ENCODE results near the gene TAPBPL.

The TAPBPL gene

DNA sequence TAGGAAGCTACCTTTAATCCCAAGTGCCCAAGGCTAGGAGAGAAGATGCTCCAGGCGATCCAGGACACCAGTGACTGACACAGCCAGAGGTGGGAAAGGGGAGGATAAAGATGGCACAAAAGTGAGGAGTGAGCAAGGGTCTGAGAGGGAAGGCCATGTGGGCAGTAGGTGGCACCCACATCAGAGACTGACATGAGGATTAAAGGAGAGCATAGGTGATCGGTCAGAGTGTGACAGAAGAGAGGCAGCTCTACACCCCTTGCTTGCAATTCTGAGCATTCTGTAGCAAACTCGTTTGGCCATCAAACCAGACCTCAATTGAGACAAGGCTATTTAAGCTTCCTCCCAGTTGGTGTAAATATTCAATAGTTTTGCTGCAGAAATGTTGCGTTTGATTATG lies 7.8 kb upstream of the TAPBPL start:
- Mint-ChIP-seq H3K9me3 (no peaks in the 10 kb centered on the region), H3K27me3 (no peaks in the 10 kb centered on the region), H3K4me1 (ENCODE audit: low read depth in 2 of 2) (peaks cover 39 to 54% of the 10 kb centered on the region in 2 donors), H3K27ac (peak overlapping the region; percentile 70 to 83), H3K36me3 (ENCODE audit: insufficient read depth) (peaks cover 12% of the 10 kb centered on the region), H3K4me3 (peak overlapping the region; percentile 54 to 99)
- ATAC-seq (replicated peaks) (peak; percentile 4), DNase-seq (no peak)

DNA sequence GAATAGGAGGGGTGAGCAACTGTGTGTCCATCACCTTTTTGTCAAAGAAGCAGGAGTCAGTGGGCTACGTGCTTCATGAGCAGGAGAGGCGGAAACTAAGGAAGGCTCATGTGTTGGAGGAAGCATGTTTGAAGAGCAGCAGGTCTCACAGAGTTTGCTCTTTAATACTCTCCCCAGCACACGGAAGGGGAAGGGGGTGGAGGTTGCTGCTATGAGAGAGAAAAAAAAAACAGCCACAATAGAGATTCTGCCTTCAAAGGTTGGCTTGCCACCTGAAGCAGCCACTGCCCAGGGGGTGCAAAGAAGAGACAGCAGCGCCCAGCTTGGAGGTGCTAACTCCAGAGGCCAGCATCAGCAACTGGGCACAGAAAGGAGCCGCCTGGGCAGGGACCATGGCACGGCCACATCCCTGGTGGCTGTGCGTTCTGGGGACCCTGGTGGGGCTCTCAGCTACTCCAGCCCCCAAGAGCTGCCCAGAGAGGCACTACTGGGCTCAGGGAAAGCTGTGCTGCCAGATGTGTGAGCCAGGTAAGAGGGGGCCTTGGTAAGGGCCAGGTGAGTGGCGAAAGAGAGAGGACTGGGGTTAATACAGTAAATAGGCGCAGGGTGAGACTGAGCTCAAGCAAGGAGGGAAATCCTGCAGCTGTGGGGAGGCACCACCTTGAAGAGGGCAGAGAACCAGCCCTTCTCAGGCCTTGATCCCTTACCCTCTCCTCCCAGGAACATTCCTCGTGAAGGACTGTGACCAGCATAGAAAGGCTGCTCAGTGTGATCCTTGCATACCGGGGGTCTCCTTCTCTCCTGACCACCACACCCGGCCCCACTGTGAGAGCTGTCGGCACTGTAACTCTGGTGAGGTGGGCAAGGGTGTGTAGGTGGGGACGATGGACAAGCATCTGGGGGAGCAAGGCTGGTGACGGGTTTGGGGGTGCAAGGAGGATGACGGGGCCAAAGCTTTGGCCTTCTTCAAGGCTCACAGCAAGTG lies 6.8 kb upstream of the TAPBPL start, which contains the start of gene CD27:
Gene CD27 (plus strand): TSS at position 252 of the 985 bp plus-strand sequence. CDS start 141 bp downstream, at position 393.
- peak; percentile 75 for ATAC-seq (replicated peaks)
- Mint-ChIP-seq H3K27me3 (no peaks in the 10 kb centered on the region), H3K4me3 (peak within 1 kb of the TSS; percentile 99), H3K9me3 (no peaks in the 10 kb centered on the region), H3K36me3 (ENCODE audit: insufficient read depth) (peaks cover 12% of the 10 kb centered on the region), H3K27ac (peak within 1 kb of the TSS; percentile 83 to 93), H3K4me1 (ENCODE audit: low read depth in 2 of 2) (peaks cover 39 to 54% of the 10 kb centered on the region in 2 donors)
- no peak for DNase-seq

DNA sequence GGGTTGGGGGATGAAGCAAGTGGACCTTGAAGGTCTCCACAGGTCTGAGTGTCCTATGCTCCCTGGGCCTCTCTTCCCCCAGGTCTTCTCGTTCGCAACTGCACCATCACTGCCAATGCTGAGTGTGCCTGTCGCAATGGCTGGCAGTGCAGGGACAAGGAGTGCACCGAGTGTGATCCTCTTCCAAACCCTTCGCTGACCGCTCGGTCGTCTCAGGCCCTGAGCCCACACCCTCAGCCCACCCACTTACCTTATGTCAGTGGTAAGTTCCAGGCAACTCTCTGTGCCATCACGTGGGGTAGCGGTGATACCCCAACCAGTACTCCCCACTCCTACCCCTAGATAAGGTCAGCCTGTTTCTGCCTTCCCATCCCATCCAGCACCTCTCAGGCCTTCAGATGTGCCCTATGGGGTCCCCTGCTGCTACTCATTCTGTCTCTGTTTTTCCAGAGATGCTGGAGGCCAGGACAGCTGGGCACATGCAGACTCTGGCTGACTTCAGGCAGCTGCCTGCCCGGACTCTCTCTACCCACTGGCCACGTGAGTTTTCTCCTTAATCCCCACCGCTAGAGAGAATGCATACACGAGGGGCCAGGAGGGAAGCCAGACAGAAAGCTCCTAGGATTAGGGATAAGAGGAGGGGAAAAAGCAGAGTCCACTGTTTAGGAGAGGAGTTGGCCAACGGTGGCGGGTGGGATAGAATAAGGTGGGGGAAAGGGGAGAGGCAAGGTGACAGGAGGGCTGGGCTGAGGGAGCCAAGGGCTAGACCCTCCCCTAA lies 1.6 kb upstream of the TAPBPL start:
- Mint-ChIP-seq H3K27me3 (no peaks in the 10 kb centered on the region), H3K36me3 (ENCODE audit: insufficient read depth) (peaks cover 53% of the 10 kb centered on the region), H3K4me1 (ENCODE audit: low read depth in 2 of 2) (peaks cover 50 to 58% of the 10 kb centered on the region in 2 donors), H3K4me3 (peak overlapping the region; percentile 100), H3K9me3 (no peaks in the 10 kb centered on the region), H3K27ac (peak overlapping the region; percentile 100)
- ATAC-seq (replicated peaks) (no peak), DNase-seq (no peak)

DNA sequence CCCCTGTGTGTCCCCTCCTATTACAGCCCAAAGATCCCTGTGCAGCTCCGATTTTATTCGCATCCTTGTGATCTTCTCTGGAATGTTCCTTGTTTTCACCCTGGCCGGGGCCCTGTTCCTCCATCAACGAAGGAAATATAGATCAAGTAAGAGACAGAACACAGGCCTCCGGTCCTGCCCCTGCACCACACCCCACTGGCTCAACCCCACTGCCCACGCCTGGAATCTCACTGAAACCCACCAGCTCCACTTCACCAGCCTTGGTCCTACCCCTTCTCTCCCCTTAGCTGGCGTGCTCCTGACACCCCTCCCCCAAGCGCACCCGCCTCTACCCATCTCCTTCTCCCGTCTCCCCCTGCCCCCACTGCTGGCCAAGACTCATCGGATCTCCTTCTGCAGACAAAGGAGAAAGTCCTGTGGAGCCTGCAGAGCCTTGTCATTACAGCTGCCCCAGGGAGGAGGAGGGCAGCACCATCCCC lies 934 bp upstream of the TAPBPL start:
- Mint-ChIP-seq H3K4me1 (ENCODE audit: low read depth in 2 of 2) (peaks cover 48 to 61% of the 10 kb centered on the region in 2 donors), H3K9me3 (no peaks in the 10 kb centered on the region), H3K27ac (peak overlapping the region; percentile 100), H3K4me3 (peak overlapping the region; percentile 100), H3K27me3 (no peaks in the 10 kb centered on the region), H3K36me3 (ENCODE audit: insufficient read depth) (peaks cover 56% of the 10 kb centered on the region)
- no peak for DNase-seq
- ATAC-seq (replicated peaks), result no peak

DNA sequence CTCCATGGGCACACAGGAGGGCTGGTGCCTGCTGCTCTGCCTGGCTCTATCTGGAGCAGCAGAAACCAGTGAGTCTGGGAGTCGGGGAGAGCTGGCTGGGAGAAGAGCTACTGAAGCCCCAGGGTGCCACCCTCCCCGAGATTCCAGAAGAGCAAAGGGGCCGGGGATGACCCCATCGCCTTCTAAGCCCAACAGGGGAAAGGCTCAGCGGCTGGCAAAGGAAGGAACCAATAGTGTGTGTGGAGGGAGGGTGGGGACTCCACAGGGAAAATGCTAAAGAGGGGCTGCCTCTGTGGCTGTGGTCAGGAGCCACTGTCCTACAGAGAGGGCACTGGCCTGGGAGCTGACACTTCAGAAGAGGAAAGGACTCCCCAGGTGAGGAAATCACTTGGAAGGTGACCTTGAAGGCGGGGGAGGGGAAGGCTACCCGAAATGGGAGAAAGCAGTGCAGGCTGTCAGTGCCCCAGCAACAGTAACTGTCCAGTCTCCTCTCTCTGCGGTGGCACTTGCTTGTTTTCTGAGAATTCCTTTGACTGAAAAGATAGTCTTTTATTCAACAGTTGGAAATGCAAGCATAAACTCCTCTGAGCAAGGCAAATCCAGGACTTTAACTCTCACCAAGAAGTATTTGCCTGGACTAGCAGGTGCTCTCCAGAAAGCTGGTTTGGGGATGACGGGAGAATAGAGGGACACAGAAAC lies 552 bp downstream of the TAPBPL start:
- H3K9me3 Mint-ChIP-seq, result no peaks in the 10 kb centered on the region
- H3K4me3 Mint-ChIP-seq, result peak overlapping the region; percentile 100
- peak; percentile 2 for ATAC-seq (replicated peaks)
- H3K27me3 Mint-ChIP-seq, result no peaks in the 10 kb centered on the region
- no peak for DNase-seq
- peak overlapping the region; percentile 100 for H3K27ac Mint-ChIP-seq
- peaks cover 71% of the 10 kb centered on the region for H3K36me3 Mint-ChIP-seq (ENCODE audit: insufficient read depth)
- peaks cover 44 to 55% of the 10 kb centered on the region in 2 donors for H3K4me1 Mint-ChIP-seq (ENCODE audit: low read depth in 2 of 2)

DNA sequence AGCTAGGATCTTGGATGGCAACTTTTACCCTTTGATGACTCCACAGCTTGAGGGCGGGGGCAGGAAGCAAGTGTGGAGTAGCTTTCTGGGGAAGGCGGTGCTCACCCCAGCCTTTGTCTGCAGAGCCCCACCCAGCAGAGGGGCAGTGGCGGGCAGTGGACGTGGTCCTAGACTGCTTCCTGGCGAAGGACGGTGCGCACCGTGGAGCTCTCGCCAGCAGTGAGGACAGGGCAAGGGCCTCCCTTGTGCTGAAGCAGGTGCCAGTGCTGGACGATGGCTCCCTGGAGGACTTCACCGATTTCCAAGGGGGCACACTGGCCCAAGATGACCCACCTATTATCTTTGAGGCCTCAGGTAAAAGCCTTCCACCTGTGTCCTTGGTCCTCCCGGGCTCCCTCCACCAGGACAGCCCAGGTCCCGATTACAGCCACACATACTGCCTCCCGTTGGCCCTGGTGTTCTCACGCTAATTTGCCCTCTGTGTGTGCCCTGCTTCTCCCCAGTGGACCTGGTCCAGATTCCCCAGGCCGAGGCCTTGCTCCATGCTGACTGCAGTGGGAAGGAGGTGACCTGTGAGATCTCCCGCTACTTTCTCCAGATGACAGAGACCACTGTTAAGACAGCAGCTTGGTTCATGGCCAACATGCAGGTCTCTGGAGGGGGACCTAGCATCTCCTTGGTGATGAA lies 1.2 kb downstream of the TAPBPL start:
- ATAC-seq (replicated peaks) (no peak), DNase-seq (no peak)
- no peaks in the 10 kb centered on the region for H3K9me3 Mint-ChIP-seq

DNA sequence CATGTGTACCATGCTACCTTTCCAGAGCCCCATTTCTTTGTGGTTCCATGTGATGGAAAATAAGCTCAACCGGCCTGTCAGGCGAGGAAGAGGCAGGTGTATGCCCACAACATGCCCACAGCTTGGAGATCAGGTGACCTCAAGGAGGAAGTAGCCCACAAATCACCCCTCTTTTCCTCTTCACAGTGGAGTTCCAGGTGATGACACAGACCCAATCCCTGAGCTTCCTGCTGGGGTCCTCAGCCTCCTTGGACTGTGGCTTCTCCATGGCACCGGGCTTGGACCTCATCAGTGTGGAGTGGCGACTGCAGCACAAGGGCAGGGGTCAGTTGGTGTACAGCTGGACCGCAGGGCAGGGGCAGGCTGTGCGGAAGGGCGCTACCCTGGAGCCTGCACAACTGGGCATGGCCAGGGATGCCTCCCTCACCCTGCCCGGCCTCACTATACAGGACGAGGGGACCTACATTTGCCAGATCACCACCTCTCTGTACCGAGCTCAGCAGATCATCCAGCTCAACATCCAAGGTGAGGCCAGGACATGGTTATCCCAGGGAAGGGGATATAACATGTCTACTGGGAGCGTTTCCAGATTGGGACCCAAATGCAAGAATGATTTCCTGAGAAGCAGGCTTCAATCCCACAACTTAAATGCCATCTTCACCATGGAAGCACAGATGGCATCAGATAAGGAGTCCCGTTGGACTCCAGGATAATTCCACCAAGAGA lies 5.5 kb downstream of the TAPBPL start:
- H3K4me3 Mint-ChIP-seq, result no peak overlapping the region

More for the DNA sequence above, 1.2 kb downstream of the TAPBPL start:
- peaks cover 78% of the 10 kb centered on the region for H3K36me3 Mint-ChIP-seq (ENCODE audit: insufficient read depth)
- peak overlapping the region; percentile 100 for H3K4me3 Mint-ChIP-seq
- H3K27me3 Mint-ChIP-seq, result no peaks in the 10 kb centered on the region
- H3K27ac Mint-ChIP-seq, result peak overlapping the region; percentile 100
- H3K4me1 Mint-ChIP-seq (ENCODE audit: low read depth in 2 of 2), result peaks cover 39 to 48% of the 10 kb centered on the region in 2 donors

DNA sequence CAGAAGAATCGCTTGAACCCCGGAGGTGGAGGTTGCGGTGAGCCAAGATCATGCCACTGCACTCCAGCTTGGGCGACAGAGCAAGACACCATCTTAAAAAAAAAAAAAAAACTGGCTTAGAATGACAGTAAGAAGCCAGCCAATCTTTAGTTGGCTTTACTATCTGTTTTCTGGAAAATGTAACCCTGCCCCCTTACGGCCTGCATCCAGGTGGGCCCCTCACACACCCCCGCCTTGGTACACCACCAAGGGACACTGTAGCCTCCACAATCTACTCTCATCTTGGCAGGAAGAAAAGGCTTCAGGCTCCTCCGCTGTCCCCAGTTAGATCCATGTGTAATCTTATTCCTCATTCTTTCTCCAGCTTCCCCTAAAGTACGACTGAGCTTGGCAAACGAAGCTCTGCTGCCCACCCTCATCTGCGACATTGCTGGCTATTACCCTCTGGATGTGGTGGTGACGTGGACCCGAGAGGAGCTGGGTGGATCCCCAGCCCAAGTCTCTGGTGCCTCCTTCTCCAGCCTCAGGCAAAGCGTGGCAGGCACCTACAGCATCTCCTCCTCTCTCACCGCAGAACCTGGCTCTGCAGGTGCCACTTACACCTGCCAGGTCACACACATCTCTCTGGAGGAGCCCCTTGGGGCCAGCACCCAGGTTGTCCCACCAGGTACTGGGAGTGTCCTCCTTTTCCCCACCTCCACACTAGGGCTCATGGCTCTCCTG lies 6.6 kb downstream of the TAPBPL start:
- Mint-ChIP-seq H3K4me1 (ENCODE audit: low read depth in 2 of 2) (peaks cover 50 to 59% of the 10 kb centered on the region in 2 donors), H3K9me3 (no peaks in the 10 kb centered on the region), H3K27me3 (no peaks in the 10 kb centered on the region), H3K27ac (peak overlapping the region; percentile 88 to 90), H3K4me3 (no peak overlapping the region), H3K36me3 (ENCODE audit: insufficient read depth) (peaks cover 97% of the 10 kb centered on the region)
- no peak for DNase-seq
- ATAC-seq (replicated peaks), result no peak

More for the DNA sequence above, 5.5 kb downstream of the TAPBPL start:
- Mint-ChIP-seq H3K27me3 (no peaks in the 10 kb centered on the region), H3K9me3 (no peaks in the 10 kb centered on the region), H3K27ac (peak overlapping the region; percentile 10 to 90), H3K36me3 (ENCODE audit: insufficient read depth) (peaks cover 98% of the 10 kb centered on the region), H3K4me1 (ENCODE audit: low read depth in 2 of 2) (peaks cover 47 to 58% of the 10 kb centered on the region in 2 donors)
- DNase-seq (no peak), ATAC-seq (replicated peaks) (no peak)

DNA sequence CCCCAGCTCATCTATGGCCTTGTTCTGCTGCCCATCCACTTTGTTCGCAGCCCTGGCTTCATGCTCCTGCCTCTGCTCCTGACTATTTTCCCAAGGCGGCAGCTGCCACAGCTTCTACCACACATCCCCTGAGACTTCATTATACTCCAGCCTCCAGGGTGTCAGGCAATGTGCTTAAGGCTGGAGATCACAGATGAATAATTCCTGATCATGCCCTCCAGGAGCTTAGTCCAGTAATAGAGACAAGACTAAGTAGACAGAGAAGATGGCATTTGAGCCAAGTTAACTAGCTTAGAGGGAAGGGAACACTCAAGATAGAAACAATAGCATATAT lies 7.1 kb downstream of the TAPBPL start:
- peaks cover 53 to 62% of the 10 kb centered on the region in 2 donors for H3K4me1 Mint-ChIP-seq (ENCODE audit: low read depth in 2 of 2)
- H3K36me3 Mint-ChIP-seq (ENCODE audit: insufficient read depth), result peaks cover 97% of the 10 kb centered on the region
- no peaks in the 10 kb centered on the region for H3K9me3 Mint-ChIP-seq
- no peak for ATAC-seq (replicated peaks)
- no peak for DNase-seq
- no peak overlapping the region for H3K4me3 Mint-ChIP-seq
- H3K27me3 Mint-ChIP-seq, result no peaks in the 10 kb centered on the region
- peak overlapping the region; percentile 88 to 90 for H3K27ac Mint-ChIP-seq

DNA sequence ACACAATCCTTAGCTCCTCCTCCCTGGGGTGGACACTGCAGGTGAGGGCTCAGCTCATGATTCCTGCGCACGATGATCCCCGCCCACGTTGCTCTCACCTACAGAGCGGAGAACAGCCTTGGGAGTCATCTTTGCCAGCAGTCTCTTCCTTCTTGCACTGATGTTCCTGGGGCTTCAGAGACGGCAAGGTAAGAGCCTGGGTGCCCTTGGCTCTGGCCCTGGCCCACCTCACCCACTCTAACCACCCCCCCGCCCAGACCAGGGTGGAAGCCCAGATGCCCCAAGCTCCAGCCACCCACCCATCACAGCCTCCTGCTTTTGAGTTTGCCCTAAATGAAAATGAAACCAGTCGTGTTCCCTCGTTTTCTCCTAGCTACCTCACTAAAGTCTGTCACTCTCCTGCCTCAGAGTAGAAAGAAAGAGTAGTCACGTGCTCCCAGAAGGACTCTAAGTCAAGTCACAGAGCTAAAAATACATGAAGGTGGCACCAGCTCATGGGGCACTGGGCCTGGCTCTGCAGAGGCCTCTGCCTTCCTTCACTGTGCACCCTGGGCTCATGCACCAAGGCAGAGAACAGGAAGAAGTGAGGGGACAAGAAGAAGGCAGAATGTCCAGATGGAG lies 9.0 kb downstream of the TAPBPL start:
- peak overlapping the region; percentile 73 to 83 for H3K4me3 Mint-ChIP-seq
- no peaks in the 10 kb centered on the region for H3K9me3 Mint-ChIP-seq
- H3K4me1 Mint-ChIP-seq (ENCODE audit: low read depth in 2 of 2), result peaks cover 64 to 70% of the 10 kb centered on the region in 2 donors
- no peaks in the 10 kb centered on the region for H3K27me3 Mint-ChIP-seq
- DNase-seq, result peak in 2 of 3 experiments; percentile 15 to 19
- peak overlapping the region; percentile 97 for H3K27ac Mint-ChIP-seq
- peak; percentile 24 for ATAC-seq (replicated peaks)
- peaks cover 94% of the 10 kb centered on the region for H3K36me3 Mint-ChIP-seq (ENCODE audit: insufficient read depth)
